Upper lobe of right lung (tissue), 1 donor: ENCODE measurements around the gene C1orf21. TPM values are rescaled to one million over a fixed set of nuclear protein-coding genes. Genes with fewer than 3 reads are reported as not detected.

Experiments used
- ATAC-seq: fragments of 200-7000 bp; cut with Tn5 transposase; one replicate; pipeline ENCODE4 v1.9.1; 2020; ENCODE audit warnings: mild to moderate bottlenecking, moderate library complexity
- DNase-seq: peaks from one replicate; pipeline ENCODE4 v3.0.0-alpha.2; 2020
- H3K27ac ChIP-seq: fragments of 200-600 bp; one replicate; pipeline ENCODE4 v1.8.0; 2022
- H3K27me3 ChIP-seq: fragments of 200-600 bp; one replicate; pipeline ENCODE4 v1.8.0; 2022; ENCODE audit warnings: mild to moderate bottlenecking
- H3K36me3 ChIP-seq: fragments of 200-600 bp; one replicate; pipeline ENCODE4 v1.8.0; 2022
- H3K4me1 ChIP-seq: fragments of 200-600 bp; one replicate; pipeline ENCODE4 v1.8.0; 2022
- H3K4me3 ChIP-seq: fragments of 200-600 bp; one replicate; pipeline ENCODE4 v1.8.0; 2022; ENCODE audit warnings: mild to moderate bottlenecking
- H3K9me3 ChIP-seq: fragments of 200-600 bp; one replicate; pipeline ENCODE4 v1.8.0; 2022
- CTCF ChIP-seq: fragments of 200-600 bp; IDR thresholded peaks from one replicate; pipeline ENCODE4 v1.8.0; 2022; ENCODE audit warnings: antibody characterized with exemption
- intact Hi-C: fragments of 100-400 bp; cut with DNase I; formaldehyde crosslinking; loops from one replicate; pipeline ENCODE4 v1.11.0; 2022
- total RNA-seq: library from RNA; stranded (reverse); fragmentation: NEBNext Ultra II Directional; extraction: Animal tissue kit (Norgen Biotek cat#: 25700); gene quantifications from one replicate; pipeline ENCODE4 v1.2.1, GENCODE V29; 2021
- donor health status: DM: no; HTN: yes; CAD: no; lungs with severe emphysema.

Gene C1orf21
- total RNA-seq, 1 donor from 2014 or later = 78.8 TPM

- DNase-seq (no peak), ATAC-seq (no peak)
- no peaks in the 10 kb centered on the region for H3K9me3 ChIP-seq
- no peak overlapping the region for H3K27ac ChIP-seq
- H3K4me1 ChIP-seq = peaks cover 4% of the 10 kb centered on the region
- intact Hi-C loops = no loop called here
- H3K36me3 ChIP-seq = no peaks in the 10 kb centered on the region
- no peak for TF ChIP-seq CTCF
- no peaks in the 10 kb centered on the region for H3K27me3 ChIP-seq
- H3K4me3 ChIP-seq = no peak overlapping the region
Measured at GRCh38 chr1:184647471-184647870, 260.6 kb downstream of the C1orf21 start.

DNA sequence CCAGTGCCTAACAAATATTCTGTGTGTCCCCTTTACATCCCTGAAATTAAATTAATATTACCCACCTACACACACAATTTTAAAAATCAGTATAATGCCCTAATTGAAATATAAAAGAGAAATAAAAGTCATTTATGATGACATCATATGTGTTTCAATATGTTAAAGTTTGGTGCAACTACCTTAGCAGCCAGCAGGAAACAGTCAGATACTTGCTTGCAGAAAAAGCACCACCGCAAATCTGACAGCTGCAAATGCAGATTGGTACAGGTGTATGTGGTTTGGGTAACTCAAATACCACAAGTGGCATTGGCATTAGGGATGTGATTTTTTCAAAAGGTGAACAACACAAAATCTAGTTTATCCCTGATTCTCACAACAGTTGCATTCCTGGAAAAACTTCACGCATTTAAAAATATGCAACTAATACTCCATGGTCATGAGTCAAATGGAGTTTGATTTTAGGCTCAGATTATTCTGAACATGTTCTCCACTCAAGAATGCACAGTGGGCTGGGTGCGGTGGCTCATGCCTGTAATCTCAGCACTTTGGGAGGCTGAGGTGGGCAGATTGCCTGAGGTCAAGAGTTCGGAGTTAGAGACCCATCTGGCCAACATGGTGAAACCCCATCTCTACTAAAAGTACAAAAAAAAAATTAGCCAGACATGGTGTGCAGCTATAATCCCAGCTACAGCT lies 261.5 kb downstream of the C1orf21 start:
- intact Hi-C loops = no loop called here
- no peak overlapping the region for H3K27ac ChIP-seq
- TF ChIP-seq CTCF = no peak
- H3K27me3 ChIP-seq = no peaks in the 10 kb centered on the region
- no peaks in the 10 kb centered on the region for H3K9me3 ChIP-seq
- H3K36me3 ChIP-seq = no peaks in the 10 kb centered on the region
- ATAC-seq = no peak
- no peak overlapping the region for H3K4me3 ChIP-seq
- DNase-seq = no peak
- peaks cover 4% of the 10 kb centered on the region for H3K4me1 ChIP-seq

- H3K4me1 ChIP-seq = peaks cover 4% of the 10 kb centered on the region
- TF ChIP-seq CTCF = no peak
- H3K9me3 ChIP-seq = no peaks in the 10 kb centered on the region
- DNase-seq (no peak), ATAC-seq (no peak)
- intact Hi-C loops = no loop called here
- H3K36me3 ChIP-seq = no peaks in the 10 kb centered on the region
- no peaks in the 10 kb centered on the region for H3K27me3 ChIP-seq
- no peak overlapping the region for H3K27ac ChIP-seq
- H3K4me3 ChIP-seq = no peak overlapping the region
Measured at GRCh38 chr1:184648856-184649201, 262.0 kb downstream of the C1orf21 start.

DNA sequence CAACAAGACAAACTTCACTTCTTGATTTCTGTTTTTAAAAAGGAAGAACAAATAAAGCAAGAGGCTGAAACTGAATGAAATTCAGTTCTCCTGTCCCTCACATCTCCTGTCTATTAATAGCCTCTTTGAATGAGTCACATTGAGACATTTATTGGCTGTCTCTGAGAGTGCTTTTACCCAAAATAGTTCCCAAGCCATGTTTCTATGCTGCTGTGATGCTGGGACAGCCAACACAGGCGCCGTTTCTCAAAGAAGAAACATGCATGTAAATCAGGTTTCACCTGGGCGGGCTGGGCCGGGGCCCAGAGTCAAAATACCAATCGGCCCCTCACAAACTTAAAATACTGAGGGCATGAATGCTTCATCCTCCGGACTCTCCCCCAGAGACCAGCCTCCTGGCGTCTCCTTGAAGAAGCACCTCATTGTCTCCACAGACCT lies 262.6 kb downstream of the C1orf21 start:
- ATAC-seq (no peak), DNase-seq (no peak)
- H3K27me3 ChIP-seq = no peaks in the 10 kb centered on the region
- TF ChIP-seq CTCF = no peak
- H3K9me3 ChIP-seq = no peaks in the 10 kb centered on the region
- H3K4me3 ChIP-seq = no peak overlapping the region
- intact Hi-C loops = no loop called here
- H3K36me3 ChIP-seq = no peaks in the 10 kb centered on the region
- peaks cover 4% of the 10 kb centered on the region for H3K4me1 ChIP-seq
- no peak overlapping the region for H3K27ac ChIP-seq

GRCh38 chr1:184650177-184650866 lies 263.5 kb downstream of the C1orf21 start:
- H3K27ac ChIP-seq = no peak overlapping the region
- H3K27me3 ChIP-seq = no peaks in the 10 kb centered on the region
- TF ChIP-seq CTCF = no peak
- peak; percentile 59 for ATAC-seq
- H3K4me1 ChIP-seq = peaks cover 4% of the 10 kb centered on the region
- intact Hi-C loops = no loop called here
- DNase-seq = no peak
- no peak overlapping the region for H3K4me3 ChIP-seq
- no peaks in the 10 kb centered on the region for H3K9me3 ChIP-seq
- H3K36me3 ChIP-seq = no peaks in the 10 kb centered on the region
